Smooth muscle cell (in vitro differentiated cells): ENCODE data around the gene CFI. TPM values are rescaled to one million over a fixed set of nuclear protein-coding genes. Genes with fewer than 3 reads are reported as not detected.

Source experiments
- DNase-seq: peaks from one replicate; lab custom pipeline; 2025; ENCODE audit not compliant: unreplicated experiment; lab: John Stamatoyannopoulos, UW
- H2AFZ ChIP-seq: fragments of 200-600 bp; sonication (generic); 2 replicates; pipeline ENCODE4 v1.6.0; 2016; ENCODE audit warnings: antibody characterized with exemption, low read depth, mild to moderate bottlenecking
- H3F3A ChIP-seq: fragments of 200-600 bp; sonication (generic); 2 replicates; pipeline ENCODE4 v1.6.0; 2017; ENCODE audit warnings: antibody characterized with exemption, low read depth
- H3K27ac ChIP-seq: fragments of 200-600 bp; sonication (generic); 2 replicates; pipeline ENCODE4 v1.5.1; 2016; ENCODE audit warnings: low read depth, mild to moderate bottlenecking
- H3K27me3 ChIP-seq: fragments of 200-600 bp; sonication (generic); 2 replicates; pipeline ENCODE4 v1.6.1; 2016; ENCODE audit warnings: low read depth, mild to moderate bottlenecking
- H3K36me3 ChIP-seq: fragments of 200-600 bp; sonication (generic); 2 replicates; pipeline ENCODE4 v1.5.1; 2016; ENCODE audit warnings: low read depth
- H3K4me1 ChIP-seq: fragments of 200-600 bp; sonication (generic); 2 replicates; pipeline ENCODE4 v1.5.1; 2016; ENCODE audit warnings: low read depth
- H3K4me2 ChIP-seq: fragments of 200-600 bp; sonication (generic); 2 replicates; pipeline ENCODE4 v1.6.0; 2016; ENCODE audit warnings: mild to moderate bottlenecking
- H3K4me3 ChIP-seq: fragments of 200-600 bp; sonication (generic); 2 replicates; pipeline ENCODE4 v1.5.1; 2016; ENCODE audit warnings: mild to moderate bottlenecking
- H3K79me2 ChIP-seq: fragments of 200-600 bp; sonication (generic); 2 replicates; pipeline ENCODE4 v1.6.0; 2016; ENCODE audit warnings: low read depth, mild to moderate bottlenecking
- H3K9ac ChIP-seq: fragments of 200-600 bp; sonication (generic); 2 replicates; pipeline ENCODE4 v1.6.0; 2016; ENCODE audit warnings: low read depth
- H3K9me3 ChIP-seq: fragments of 200-600 bp; sonication (generic); replicated peaks from 2 replicates; pipeline ENCODE4 v1.5.1; 2016; ENCODE audit warnings: low read depth
- H4K20me1 ChIP-seq: fragments of 200-600 bp; sonication (generic); 2 replicates; pipeline ENCODE4 v1.6.0; 2016; ENCODE audit warnings: low read depth
- CTCF ChIP-seq: fragments of 200-600 bp; sonication (generic); IDR thresholded peaks from 2 replicates; pipeline ENCODE4 v1.5.1; 2017; ENCODE audit warnings: borderline replicate concordance, mild to moderate bottlenecking, antibody characterized with exemption; ENCODE audit not compliant: insufficient read depth, poor library complexity, severe bottlenecking
- WGBS: methylation state at CpG from one replicate; pipeline ENCODE4 v1.1.7; 2016; ENCODE audit warnings: low lambda C conversion rate; 5-methylcytosine and 5-hydroxymethylcytosine counted together
- polyA plus RNA-seq: library from polyadenylated mRNA; unstranded; fragments of >200 nt; fragmentation: Nextera tagmentation; extraction: Ambion mirVana; gene quantifications from 2 replicates; pipeline ENCODE4 v1.2.1, GENCODE V29; 2016
- total RNA-seq: library from RNA; depleted of rRNA; stranded (reverse); fragments of >200 nt; gene quantifications from 2 replicates; pipeline ENCODE4 v1.2.3, GENCODE V29; 2014

Gene CFI
- total and polyA plus RNA-seq, 2 experiments from 2014 or later = 0.63 to 1.1 TPM

- Histone ChIP-seq H3K9me3 (no peaks in the 10 kb centered on the region), H3K4me3 (no peak overlapping the region), H4K20me1 (no peaks in the 10 kb centered on the region), H3K79me2 (no peaks in the 10 kb centered on the region), H3K4me2 (no peak overlapping the region), H3K9ac (no peak overlapping the region), H2AFZ (no peak overlapping the region), H3K36me3 (no peaks in the 10 kb centered on the region), H3F3A (no peaks in the 10 kb centered on the region), H3K27ac (no peak overlapping the region), H3K27me3 (no peaks in the 10 kb centered on the region), H3K4me1 (no peaks in the 10 kb centered on the region)
- no peak for DNase-seq
- WGBS = 0% methylated on average over 1 of the region's 1 CpG
- no peak for TF ChIP-seq CTCF
These were observed 49.3 kb downstream of the CFI start for GRCh38 chr4:109752525-109752924.

- Histone ChIP-seq H2AFZ (no peak overlapping the region), H4K20me1 (no peaks in the 10 kb centered on the region), H3K4me1 (no peaks in the 10 kb centered on the region), H3K79me2 (no peaks in the 10 kb centered on the region), H3K36me3 (no peaks in the 10 kb centered on the region), H3K9ac (no peak overlapping the region), H3K27ac (no peak overlapping the region), H3F3A (no peaks in the 10 kb centered on the region), H3K27me3 (no peaks in the 10 kb centered on the region), H3K4me2 (no peak overlapping the region), H3K9me3 (no peaks in the 10 kb centered on the region), H3K4me3 (no peak overlapping the region)
- 90% methylated on average over 4 of the region's 4 CpGs for WGBS
- DNase-seq = no peak
- no peak for TF ChIP-seq CTCF
These were observed 49.9 kb downstream of the CFI start for GRCh38 chr4:109751852-109752251.

GRCh38 chr4:109750652-109751244 is 51.1 kb downstream of the CFI start:
- Histone ChIP-seq H2AFZ (no peak overlapping the region), H3K27ac (no peak overlapping the region), H3K4me1 (no peaks in the 10 kb centered on the region), H3K27me3 (no peaks in the 10 kb centered on the region), H3K4me2 (no peak overlapping the region), H3K9ac (no peak overlapping the region), H3K79me2 (no peaks in the 10 kb centered on the region), H4K20me1 (no peaks in the 10 kb centered on the region), H3K4me3 (no peak overlapping the region), H3K36me3 (no peaks in the 10 kb centered on the region), H3F3A (no peaks in the 10 kb centered on the region), H3K9me3 (no peaks in the 10 kb centered on the region)
- no peak for DNase-seq
- 98% methylated on average over 4 of the region's 4 CpGs for WGBS
- no peak for TF ChIP-seq CTCF

GRCh38 chr4:109749388-109750082 is 52.3 kb downstream of the CFI start:
- Histone ChIP-seq H3K4me2 (no peak overlapping the region), H3K4me3 (no peak overlapping the region), H3K27ac (no peak overlapping the region), H4K20me1 (no peaks in the 10 kb centered on the region), H3K9me3 (no peaks in the 10 kb centered on the region), H3K4me1 (no peaks in the 10 kb centered on the region), H3K79me2 (no peaks in the 10 kb centered on the region), H3K36me3 (no peaks in the 10 kb centered on the region), H3K9ac (no peak overlapping the region), H3F3A (no peaks in the 10 kb centered on the region), H2AFZ (no peak overlapping the region), H3K27me3 (no peaks in the 10 kb centered on the region)
- no peak for TF ChIP-seq CTCF
- DNase-seq = no peak
- 80% methylated on average over 7 of the region's 7 CpGs for WGBS
